Right lobe of liver (tissue), 6 donors: ENCODE data around the gene BAAT. TPM values are rescaled to one million over a fixed set of nuclear protein-coding genes. Genes with fewer than 3 reads are reported as not detected.

Source experiments
- ATAC-seq, 4 donors: fragments of 200-7000 bp; cut with Tn5 transposase; one replicate each; pipeline ENCODE4 v1.9.1; 2020; ENCODE audit warnings: mild to moderate bottlenecking in 4 of 4, moderate library complexity in 4 of 4
- DNase-seq, 3 donors: peaks; one replicate each; pipeline ENCODE4 v3.0.0-alpha.2; 2020
- H3K27ac ChIP-seq, 3 donors: fragments of 200-600 bp; one replicate each; pipeline ENCODE4 v1.8.0; 2022
- H3K27me3 ChIP-seq, 2 donors: fragments of 200-600 bp; one replicate each; pipeline ENCODE4 v1.8.0; 2022
- H3K36me3 ChIP-seq, 4 donors: fragments of 200-600 bp; sonication (generic) in 1 of 4; one replicate each; pipeline versions ENCODE4 v1.5.1 to v1.8.0; 2017 to 2022; ENCODE audit warnings: control low read depth in 1 of 4
- H3K4me1 ChIP-seq, 4 donors: fragments of 200-600 bp; sonication (generic) in 1 of 4; one replicate each; pipeline versions ENCODE4 v1.5.1 to v1.8.0; 2017 to 2022; ENCODE audit warnings: control low read depth in 1 of 4
- H3K4me3 ChIP-seq, 3 donors: fragments of 200-600 bp; one replicate each; pipeline ENCODE4 v1.8.0; 2022
- H3K9me3 ChIP-seq, 4 donors: fragments of 200-600 bp; sonication (generic) in 1 of 4; one replicate each; pipeline versions ENCODE4 v1.5.1 to v1.8.0; 2017 to 2022; ENCODE audit warnings: control low read depth in 1 of 4
- CTCF ChIP-seq, 4 donors: fragments of 200-600 bp in 3 of 4; fragments of 450-650 bp in 1 of 4; IDR thresholded peaks; one replicate each; pipeline versions ENCODE4 v1.5.1 to v1.8.0; 2016 to 2022; ENCODE audit warnings: antibody characterized with exemption in 4 of 4, mild to moderate bottlenecking in 2 of 4
- POLR2A ChIP-seq: fragments of 450-650 bp; IDR thresholded peaks from one replicate; pipeline ENCODE4 v1.6.1; 2017; ENCODE audit warnings: antibody characterized with exemption, mild to moderate bottlenecking
- WGBS: methylation state at CpG from one replicate; pipeline ENCODE4 v1.1.6; 2018; ENCODE audit warnings: low coverage, low lambda C conversion rate; ENCODE audit not compliant: insufficient coverage; ENCODE audit errors: missing lambda C conversion rate; 5-methylcytosine and 5-hydroxymethylcytosine counted together
- intact Hi-C, 2 donors: fragments of 100-400 bp; cut with DNase I; formaldehyde crosslinking; loops; one replicate each; pipeline versions ENCODE4 v1.11.2 to v1.14.1; 2022
- total RNA-seq, 6 experiments: library from RNA; depleted of rRNA in 2 of 6; stranded (reverse); fragments of >200 nt in 2 of 6; fragmentation: NEBNext Ultra II Directional in 3 of 6; extraction: Animal tissue kit (Norgen Biotek cat#: 25700) in 3 of 6; gene quantifications; one replicate each; pipeline versions ENCODE4 v1.1.0 to v1.2.4, GENCODE V29; 2016 to 2023
- donor health status: DM: no; HTN: yes; CAD: no.
- donor health status: DM: no; HTN: no; CAD: no.
- donor health status: DM: no; HTN: no; CAD: no.
- donor health status: DM: no; HTN: yes; CAD: no.
- donor health status: DM: no; HTN: yes; CAD: no.

Gene BAAT
- total RNA-seq, 6 experiments from 2014 or later, result 223 to 648 (median 507) TPM

GRCh38 chr9:101398068-101398929, 13.5 kb upstream of the BAAT start, which contains the start of the genes MRPL50 and ZNF189:
Gene MRPL50 (minus strand): TSS chr9:101398618. CDS start chr9:101398592, 26 bp downstream.
Gene ZNF189 (plus strand): TSS chr9:101398851. CDS start chr9:101399157, 306 bp downstream.
- Histone ChIP-seq H3K27me3 (no peaks in the 10 kb centered on the region), H3K4me1 (peaks cover 0 to 34% (median 3%) of the 10 kb centered on the region in 4 donors), H3K36me3 (peaks cover 0 to 27% (median 18%) of the 10 kb centered on the region in 4 donors), H3K9me3 (no peaks in the 10 kb centered on the region), H3K4me3 (peak within 1 kb of the TSS; percentile 54 to 66 (median 64)), H3K27ac (peak within 1 kb of the TSS; percentile 83 to 89 (median 86))
- intact Hi-C loops, result no loop called here
- TF ChIP-seq CTCF (IDR thresholded peaks at IDR 0.05), result no peak
- TF ChIP-seq POLR2A, result peak; percentile 88
- DNase-seq, result peak; percentile 98 to 99 (median 99)
- ATAC-seq, result peak; percentile 95 to 98 (median 97)
- 0% methylated on average over 33 of the region's 44 CpGs for WGBS

DNA sequence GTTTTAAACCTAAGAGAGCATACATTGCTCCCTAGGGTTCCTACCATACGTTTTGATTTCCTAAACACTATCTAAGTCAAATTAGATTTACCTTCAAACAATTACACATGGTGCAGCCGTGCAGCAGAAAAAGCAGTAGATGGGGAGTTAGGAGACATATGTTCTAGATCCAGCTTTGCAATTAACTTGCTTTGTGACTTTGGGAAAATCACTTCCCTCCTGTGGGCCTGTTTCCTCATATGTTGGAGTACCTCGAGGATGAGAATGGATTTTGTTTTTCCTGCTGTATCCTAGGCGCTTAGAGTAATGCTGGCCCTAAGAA, 12.9 kb upstream of the BAAT start:
- no peak for ATAC-seq

DNA sequence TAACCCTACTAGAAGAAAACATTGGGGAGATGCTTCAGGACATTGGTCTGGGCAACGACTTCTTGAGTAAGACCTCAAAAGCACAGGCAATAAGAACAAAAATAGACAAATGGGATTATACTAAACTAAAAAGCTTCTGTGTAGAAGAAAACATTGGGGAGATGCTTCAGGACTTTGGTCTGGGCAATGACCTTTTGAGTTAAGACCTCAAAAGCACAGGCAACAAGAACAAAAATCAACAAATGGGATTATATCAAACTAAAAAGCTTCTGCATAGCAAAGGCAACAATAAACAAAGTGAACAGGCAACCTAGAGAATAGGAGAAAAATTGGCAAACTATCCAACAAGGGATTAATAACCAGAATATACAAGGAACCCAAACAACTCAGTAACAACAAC, 9.9 kb upstream of the BAAT start:
- DNase-seq, result no peak
- no peak overlapping the region for H3K27ac ChIP-seq
- peaks cover 0 to 29% (median 3%) of the 10 kb centered on the region in 4 donors for H3K4me1 ChIP-seq
- no peak overlapping the region for H3K4me3 ChIP-seq
- H3K36me3 ChIP-seq, result peaks cover 0 to 9% (median 3%) of the 10 kb centered on the region in 4 donors
- intact Hi-C loops, result no loop called here
- no peaks in the 10 kb centered on the region for H3K27me3 ChIP-seq
- WGBS, result 77% methylated on average over 1 of the region's 1 CpG
- no peak for ATAC-seq
- H3K9me3 ChIP-seq, result no peaks in the 10 kb centered on the region
- no peak for TF ChIP-seq CTCF (IDR thresholded peaks at IDR 0.05)
- TF ChIP-seq POLR2A, result no peak

More for the DNA sequence above, 12.9 kb upstream of the BAAT start:
- 2% methylated on average over 4 of the region's 4 CpGs for WGBS
- TF ChIP-seq POLR2A (no peak), CTCF (IDR thresholded peaks at IDR 0.05) (no peak)
- H3K27ac ChIP-seq, result peak overlapping the region; percentile 83 to 89 (median 86)
- no peak for DNase-seq
- intact Hi-C loops, result no loop called here
- H3K27me3 ChIP-seq, result no peaks in the 10 kb centered on the region
- no peaks in the 10 kb centered on the region for H3K9me3 ChIP-seq
- peaks cover 0 to 22% (median 14%) of the 10 kb centered on the region in 4 donors for H3K36me3 ChIP-seq
- H3K4me1 ChIP-seq, result peaks cover 0 to 34% (median 3%) of the 10 kb centered on the region in 4 donors
- peak overlapping the region; percentile 54 to 66 (median 64) for H3K4me3 ChIP-seq

- no peak for DNase-seq
- intact Hi-C loops, result no loop called here
- no peak for TF ChIP-seq POLR2A
- TF ChIP-seq CTCF (IDR thresholded peaks at IDR 0.05), result no peak
These were observed 8.3 kb upstream of the BAAT start for GRCh38 chr9:101393135-101393534.

More at GRCh38 chr9:101393135-101393534, 8.3 kb upstream of the BAAT start:
- Histone ChIP-seq H3K4me3 (no peak overlapping the region), H3K27me3 (no peaks in the 10 kb centered on the region), H3K27ac (no peak overlapping the region), H3K4me1 (peaks cover 0 to 29% (median 3%) of the 10 kb centered on the region in 4 donors), H3K9me3 (no peaks in the 10 kb centered on the region), H3K36me3 (peaks cover 0 to 16% (median 8%) of the 10 kb centered on the region in 4 donors)
- no peak for ATAC-seq
- 93% methylated on average over 3 of the region's 3 CpGs for WGBS
